K562 (cell line): ENCODE results near the gene TAF1D.

Experiments
- ADNP ChIP-seq: fragments of 200-800 bp; sonication (Bioruptor generic); IDR thresholded peaks from 2 replicates; pipeline ENCODE4 v1.6.1; 2016; ENCODE audit warnings: missing genetic modification characterization, missing compliant biosample characterization
- CBX3 ChIP-seq, 2 experiments: IDR thresholded peaks; 1 replicate in 1 of 2; 2 replicates in 1 of 2; pipeline ENCODE4 v1.6.1; 2012; ENCODE audit warnings: inconsistent platforms in 2 of 2, low read length in 2 of 2, borderline replicate concordance in 1 of 2, control low read depth in 1 of 2
- CTCF ChIP-seq, 3 experiments: IDR thresholded peaks in 2 of 3; conservative IDR thresholded peaks in 1 of 3; 2 replicates each; pipeline ENCODE4 v1.5.1; 2011 to 2012; ENCODE audit warnings: low read length in 3 of 3, mild to moderate bottlenecking in 3 of 3, control low read depth in 2 of 3, improper control_type of control experiment in 1 of 3, inconsistent platforms in 1 of 3, low read depth in 1 of 3, mixed read lengths in 1 of 3, moderate library complexity in 1 of 3; ENCODE audit not compliant: insufficient read depth in 2 of 3
- HDAC2 ChIP-seq: fragments of 450-650 bp; IDR thresholded peaks from 2 replicates; pipeline ENCODE4 v1.6.1; 2016; ENCODE audit warnings: mild to moderate bottlenecking
- NONO ChIP-seq, 2 experiments: fragments of 200-400 bp in 1 of 2; fragments of 450-650 bp in 1 of 2; formaldehyde crosslinking in 1 of 2; IDR thresholded peaks; 2 replicates each; pipeline ENCODE4 v1.6.1; 2017; ENCODE audit warnings: low read depth in 2 of 2, mild to moderate bottlenecking in 2 of 2, moderate library complexity in 2 of 2, low read length in 1 of 2
- POLR2A ChIP-seq: fragments of 450-650 bp; conservative IDR thresholded peaks from 2 replicates; pipeline ENCODE4 v1.6.1; 2016
- POLR2AphosphoS5 ChIP-seq: IDR thresholded peaks from 2 replicates; pipeline ENCODE4 v1.6.1; 2011; ENCODE audit warnings: mild to moderate bottlenecking, low read depth, low read length, moderate library complexity; ENCODE audit not compliant: control insufficient read depth, insufficient read depth
- RNF2 ChIP-seq: sonication (generic); IDR thresholded peaks from 2 replicates; pipeline ENCODE4 v1.6.1; 2016
- SRF ChIP-seq, 2 experiments: fragments of 250-450, 450-650 bp in 1 of 2; sonication (Bioruptor Pico) in 1 of 2; sonication (generic) in 1 of 2; formaldehyde crosslinking; IDR thresholded peaks; 2 replicates each; pipeline versions ENCODE4 v1.5.0 to v1.5.1; 2020 to 2022; ENCODE audit warnings: mild to moderate bottlenecking in 1 of 2, missing genetic modification reagents in 1 of 2
- TSC22D4 ChIP-seq: fragments of 450-650 bp; IDR thresholded peaks from 2 replicates; pipeline ENCODE4 v1.6.1; 2016; ENCODE audit warnings: missing genetic modification characterization, missing biosample characterization, control low read depth
- U2AF1 ChIP-seq: fragments of 200-400 bp; formaldehyde crosslinking; optimal IDR thresholded peaks from 2 replicates; pipeline ENCODE3; 2017; ENCODE audit warnings: mild to moderate bottlenecking, low read depth, low read length, moderate library complexity
- ZBTB34 ChIP-seq: fragments of 250-450 bp; sonication (Bioruptor Pico); IDR thresholded peaks from 2 replicates; pipeline ENCODE4 v1.8.0; 2021; ENCODE audit warnings: mild to moderate bottlenecking, moderate library complexity
- ZNF263 ChIP-seq: sonication (generic); formaldehyde crosslinking; IDR thresholded peaks from 2 replicates; pipeline ENCODE4 v1.8.0; 2022; ENCODE audit warnings: mild to moderate bottlenecking, missing genetic modification reagents, borderline replicate concordance
- ZNF695 ChIP-seq: fragments of 450-650 bp; formaldehyde crosslinking; IDR thresholded peaks from 2 replicates; pipeline ENCODE4 v1.4.0; 2020; ENCODE audit warnings: mild to moderate bottlenecking, moderate library complexity

- TF ChIP-seq ADNP (tag), result no peak
- no peak for TF ChIP-seq SRF (CRISPR knock-in tag; IDR thresholded peaks at IDR 0.05)
- no peak for TF ChIP-seq ZBTB34 (CRISPR knock-in tag)
- no peak for TF ChIP-seq ZNF263 (CRISPR knock-in tag)
- TF ChIP-seq POLR2A, result no peak
- TF ChIP-seq RNF2, result no peak
- TF ChIP-seq NONO (IDR thresholded peaks at IDR 0.05; ENCODE audit: low read depth in 2 of 2, low read length in 1 of 2), result no peak
- TF ChIP-seq CTCF (IDR thresholded peaks at IDR 0.05 in 2 of 3, conservative IDR thresholded peaks at IDR 0.05 in 1 of 3; ENCODE audit: insufficient read depth in 2 of 3, low read depth in 1 of 3, low read length in 3 of 3), result no peak
- TF ChIP-seq POLR2AphosphoS5, result no peak
- no peak for TF ChIP-seq CBX3 (IDR thresholded peaks at IDR 0.05; ENCODE audit: borderline replicate concordance in 1 of 2, low read length in 2 of 2)
- no peak for TF ChIP-seq ZNF695 (CRISPR knock-in tag)
- no peak for TF ChIP-seq TSC22D4 (tag)
- TF ChIP-seq U2AF1, result no peak
- TF ChIP-seq HDAC2, result no peak
Observed at GRCh38 chr11:93744669-93745004, 3.3 kb upstream of the TAF1D start.
